HUES64 (cell line): ENCODE data around the gene SLC12A4.

Experiments
- H3K27ac ChIP-seq: 2 replicates; pipeline ENCODE4 v1.7.0; 2013; ENCODE audit warnings: low read depth, low read length, inconsistent platforms
- H3K27me3 ChIP-seq: 2 replicates; pipeline ENCODE4 v1.6.1; 2013; ENCODE audit warnings: mild to moderate bottlenecking, low read length; ENCODE audit not compliant: insufficient read depth
- H3K36me3 ChIP-seq: 2 replicates; pipeline ENCODE4 v1.6.1; 2013; ENCODE audit warnings: mild to moderate bottlenecking, low read length; ENCODE audit not compliant: insufficient read depth
- H3K4me1 ChIP-seq: 2 replicates; pipeline ENCODE4 v1.6.1; 2013; ENCODE audit warnings: mild to moderate bottlenecking, low read length, moderate library complexity; ENCODE audit not compliant: insufficient read depth
- H3K4me3 ChIP-seq: 2 replicates; pipeline ENCODE4 v1.5.1; 2013; ENCODE audit warnings: mild to moderate bottlenecking, low read length, moderate library complexity
- H3K9ac ChIP-seq: 2 replicates; pipeline ENCODE4 v1.6.1; 2013; ENCODE audit warnings: mild to moderate bottlenecking, low read depth, low read length
- H3K9me3 ChIP-seq: 2 replicates; pipeline ENCODE4 v1.6.1; 2013; ENCODE audit warnings: low read depth, low read length; ENCODE audit not compliant: insufficient read depth
- WGBS: fragments of 150-250, 120-280 bp; methylation state at CpG from one replicate; pipeline ENCODE4 v1.1.7; 2013; ENCODE audit warnings: missing lambda C conversion rate; 5-methylcytosine and 5-hydroxymethylcytosine counted together

The SLC12A4 gene

GRCh38 chr16:67961551-67961957 lies 6.9 kb downstream of the SLC12A4 start:
- no peak overlapping the region for H3K9ac ChIP-seq
- WGBS, result 96% methylated on average over 13 of the region's 13 CpGs
- H3K36me3 ChIP-seq, result peaks cover 61% of the 10 kb centered on the region
- no peak overlapping the region for H3K4me3 ChIP-seq
- H3K4me1 ChIP-seq, result peaks cover 12% of the 10 kb centered on the region; the same call in 1 of the 2 replicates
- no peak overlapping the region for H3K27ac ChIP-seq
- no peaks in the 10 kb centered on the region for H3K27me3 ChIP-seq
- H3K9me3 ChIP-seq, result no peaks in the 10 kb centered on the region

DNA sequence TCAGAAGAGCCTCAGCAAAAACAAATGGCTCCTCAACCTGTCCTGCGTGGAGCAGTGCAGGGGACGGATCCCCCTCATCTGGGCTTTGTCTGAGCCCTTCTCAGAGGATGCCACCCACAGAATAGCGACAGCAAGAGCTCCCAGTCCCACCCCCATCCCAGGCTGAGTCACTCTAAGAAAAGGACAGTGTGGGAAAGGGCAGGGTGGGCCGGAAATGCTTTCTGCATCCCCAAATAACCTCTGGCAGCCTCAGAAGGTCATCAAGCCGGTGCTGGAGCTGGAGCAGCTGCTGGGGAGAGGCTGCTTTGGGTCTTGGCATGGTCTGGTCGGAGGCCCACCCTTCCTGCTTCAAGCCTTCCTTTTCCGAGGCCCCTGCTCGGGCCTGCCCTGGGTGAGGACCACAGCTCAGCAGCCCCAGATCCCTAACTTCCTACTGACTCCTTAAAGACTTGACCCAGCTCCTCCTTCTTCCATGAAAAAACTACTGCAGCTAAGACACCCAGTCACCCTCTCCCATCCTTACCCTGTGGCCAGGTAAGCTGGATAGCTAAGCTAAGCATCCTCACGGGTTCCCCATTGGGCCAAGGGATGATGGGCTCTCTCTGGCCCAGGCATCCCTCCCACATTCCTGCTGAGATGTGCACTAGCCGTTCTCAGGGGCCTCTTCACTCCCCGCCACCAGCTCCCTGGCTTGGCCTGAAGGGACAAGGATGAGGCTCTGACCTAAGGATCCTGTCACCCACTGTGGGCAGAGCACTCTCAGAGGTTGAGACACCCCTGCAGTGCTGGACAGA lies 8.7 kb downstream of the SLC12A4 start:
- H3K9ac ChIP-seq, result no peak overlapping the region
- no peak overlapping the region for H3K27ac ChIP-seq
- H3K27me3 ChIP-seq, result no peaks in the 10 kb centered on the region
- H3K36me3 ChIP-seq, result peaks cover 68% of the 10 kb centered on the region
- peaks cover 2% of the 10 kb centered on the region; the same call in 1 of the 2 replicates for H3K4me1 ChIP-seq
- WGBS, result 90% methylated on average over 11 of the region's 11 CpGs
- no peaks in the 10 kb centered on the region for H3K9me3 ChIP-seq
- H3K4me3 ChIP-seq, result no peak overlapping the region

- Histone ChIP-seq H3K9ac (no peak overlapping the region), H3K4me1 (no peaks in the 10 kb centered on the region), H3K27me3 (no peaks in the 10 kb centered on the region), H3K27ac (no peak overlapping the region), H3K36me3 (peaks cover 75% of the 10 kb centered on the region), H3K4me3 (no peak overlapping the region), H3K9me3 (no peaks in the 10 kb centered on the region)
- 93% methylated on average over 9 of the region's 9 CpGs for WGBS
Observed at GRCh38 chr16:67957622-67958021, 10.8 kb downstream of the SLC12A4 start.

GRCh38 chr16:67954421-67955196 lies 13.8 kb downstream of the SLC12A4 start:
- H3K9me3 ChIP-seq, result no peaks in the 10 kb centered on the region
- no peak overlapping the region for H3K4me3 ChIP-seq
- H3K27ac ChIP-seq, result no peak overlapping the region
- H3K9ac ChIP-seq, result no peak overlapping the region
- H3K36me3 ChIP-seq, result peaks cover 72% of the 10 kb centered on the region
- 96% methylated on average over 10 of the region's 10 CpGs for WGBS
- H3K27me3 ChIP-seq, result no peaks in the 10 kb centered on the region
- H3K4me1 ChIP-seq, result no peaks in the 10 kb centered on the region

DNA sequence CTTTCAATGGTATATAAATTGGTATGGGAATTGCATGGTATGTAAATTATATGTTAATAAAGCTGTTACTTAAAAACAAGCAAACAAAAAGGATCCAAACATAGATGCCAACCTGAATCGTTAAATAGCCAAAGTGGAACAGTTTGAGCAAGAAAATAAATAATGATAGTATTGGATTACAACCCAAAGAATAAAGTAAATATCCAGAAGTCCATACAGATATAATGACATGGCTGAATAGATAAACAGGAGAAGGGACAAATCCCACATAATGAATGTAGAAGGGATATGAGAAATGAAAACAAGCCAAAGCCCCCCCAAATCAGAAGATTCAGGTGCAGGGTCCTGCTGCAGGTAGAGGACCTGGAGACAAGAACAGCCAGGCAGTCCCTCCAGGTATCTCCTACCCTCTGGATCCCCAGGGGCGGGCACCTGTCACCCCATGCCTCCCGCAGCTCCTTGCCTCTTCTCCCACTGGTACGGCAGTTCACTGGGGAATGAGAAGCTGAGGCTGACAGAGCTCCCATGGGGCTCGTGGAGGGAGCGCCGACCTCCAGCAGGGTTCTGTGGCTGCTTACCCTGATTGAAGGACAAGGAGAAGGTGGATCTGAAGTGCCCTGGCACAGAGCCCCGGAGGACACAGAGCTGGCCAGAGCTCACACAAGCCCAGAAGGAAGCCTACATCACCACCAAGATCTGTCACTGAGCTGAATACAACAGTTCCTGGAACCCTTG lies 14.6 kb downstream of the SLC12A4 start:
- Histone ChIP-seq H3K9ac (no peak overlapping the region), H3K27ac (no peak overlapping the region), H3K27me3 (no peaks in the 10 kb centered on the region), H3K4me3 (no peak overlapping the region), H3K9me3 (no peaks in the 10 kb centered on the region), H3K36me3 (peaks cover 72% of the 10 kb centered on the region), H3K4me1 (no peaks in the 10 kb centered on the region)
- 97% methylated on average over 7 of the region's 8 CpGs for whole genome bisulfite sequencing

GRCh38 chr16:67951485-67951884 lies 17.0 kb downstream of the SLC12A4 start:
- WGBS, result 95% methylated on average over 12 of the region's 12 CpGs
- Histone ChIP-seq H3K4me1 (no peaks in the 10 kb centered on the region), H3K9me3 (no peaks in the 10 kb centered on the region), H3K4me3 (no peak overlapping the region), H3K36me3 (peaks cover 77% of the 10 kb centered on the region), H3K9ac (no peak overlapping the region), H3K27me3 (no peaks in the 10 kb centered on the region), H3K27ac (no peak overlapping the region)

GRCh38 chr16:67950335-67950843 lies 18.0 kb downstream of the SLC12A4 start:
- H3K27ac ChIP-seq, result no peak overlapping the region
- H3K4me1 ChIP-seq, result no peaks in the 10 kb centered on the region
- no peak overlapping the region for H3K4me3 ChIP-seq
- peaks cover 84% of the 10 kb centered on the region for H3K36me3 ChIP-seq
- no peaks in the 10 kb centered on the region for H3K27me3 ChIP-seq
- H3K9ac ChIP-seq, result no peak overlapping the region
- no peaks in the 10 kb centered on the region for H3K9me3 ChIP-seq
- 95% methylated on average over 16 of the region's 16 CpGs for WGBS

DNA sequence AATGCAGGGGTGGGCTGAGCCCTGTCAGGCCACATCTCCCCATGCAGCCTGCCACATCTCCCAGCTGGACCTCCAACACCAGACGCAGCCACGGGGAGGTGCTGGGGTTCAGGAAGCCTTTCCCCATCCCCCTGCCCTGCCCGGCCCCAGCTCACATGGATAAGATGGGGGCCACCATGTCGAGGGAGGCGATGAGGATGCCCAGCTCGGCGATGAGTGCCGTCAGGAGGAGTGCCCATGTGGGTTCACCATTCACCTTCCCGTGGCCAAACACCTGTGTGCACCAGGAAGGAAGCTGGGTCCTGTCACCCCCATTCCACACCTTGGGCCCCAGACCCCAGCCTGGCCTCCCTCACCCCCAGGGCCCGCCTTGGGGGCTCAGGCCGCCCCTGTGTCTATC lies 18.8 kb downstream of the SLC12A4 start:
- H3K27ac ChIP-seq, result no peak overlapping the region
- no peaks in the 10 kb centered on the region for H3K27me3 ChIP-seq
- H3K4me1 ChIP-seq, result no peaks in the 10 kb centered on the region
- peaks cover 87% of the 10 kb centered on the region for H3K36me3 ChIP-seq
- no peaks in the 10 kb centered on the region for H3K9me3 ChIP-seq
- 95% methylated on average over 11 of the region's 11 CpGs for WGBS
- no peak overlapping the region for H3K4me3 ChIP-seq
- no peak overlapping the region for H3K9ac ChIP-seq

GRCh38 chr16:67948015-67948414 lies 20.4 kb downstream of the SLC12A4 start:
- no peak overlapping the region for H3K4me3 ChIP-seq
- 95% methylated on average over 15 of the region's 15 CpGs for WGBS
- peaks cover 80% of the 10 kb centered on the region for H3K36me3 ChIP-seq
- H3K9ac ChIP-seq, result no peak overlapping the region
- no peaks in the 10 kb centered on the region for H3K4me1 ChIP-seq
- no peaks in the 10 kb centered on the region for H3K9me3 ChIP-seq
- H3K27ac ChIP-seq, result no peak overlapping the region
- H3K27me3 ChIP-seq, result no peaks in the 10 kb centered on the region

- no peaks in the 10 kb centered on the region for H3K27me3 ChIP-seq
- H3K4me3 ChIP-seq, result no peak overlapping the region
- H3K4me1 ChIP-seq, result no peaks in the 10 kb centered on the region
- H3K36me3 ChIP-seq, result peaks cover 80% of the 10 kb centered on the region
- no peaks in the 10 kb centered on the region for H3K9me3 ChIP-seq
- WGBS, result 97% methylated on average over 28 of the region's 28 CpGs
- no peak overlapping the region for H3K9ac ChIP-seq
- no peak overlapping the region for H3K27ac ChIP-seq
Observed at GRCh38 chr16:67946966-67947558, 21.4 kb downstream of the SLC12A4 start.
